AG09319 (cell line): ENCODE results near the gene CTBP2.

Source experiments
- DNase-seq: peaks from one replicate; pipeline ENCODE4 v3.0.0-alpha.2; 2010; ENCODE audit warnings: low read depth; ENCODE audit errors: extremely low read depth
- TF ChIP-seq, protein P1 (sequence below): IDR thresholded peaks from 2 replicates; pipeline ENCODE4 v1.5.1; 2011; ENCODE audit warnings: low read depth, mild to moderate bottlenecking, inconsistent platforms, low read length, moderate library complexity

CTBP2 gene

DNA sequence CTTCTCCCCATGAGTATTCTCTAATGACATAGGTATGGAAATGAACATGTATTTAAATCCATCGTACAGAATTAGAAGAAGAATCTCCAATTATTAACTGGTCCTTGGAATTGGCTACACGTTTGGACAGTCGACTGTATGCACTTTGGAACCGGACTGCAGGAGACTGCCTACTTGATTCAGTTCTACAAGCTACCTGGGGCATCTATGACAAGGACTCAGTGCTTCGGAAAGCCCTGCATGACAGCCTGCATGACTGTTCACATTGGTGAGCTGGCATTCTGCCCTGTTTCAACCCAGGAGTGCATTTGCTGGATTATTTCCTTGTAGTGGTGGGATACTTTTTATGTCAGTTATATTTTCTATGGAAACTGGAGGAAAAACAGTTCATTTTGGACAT is 186.2 kb downstream of the CTBP2 start:
- TF ChIP-seq, protein P1, sequence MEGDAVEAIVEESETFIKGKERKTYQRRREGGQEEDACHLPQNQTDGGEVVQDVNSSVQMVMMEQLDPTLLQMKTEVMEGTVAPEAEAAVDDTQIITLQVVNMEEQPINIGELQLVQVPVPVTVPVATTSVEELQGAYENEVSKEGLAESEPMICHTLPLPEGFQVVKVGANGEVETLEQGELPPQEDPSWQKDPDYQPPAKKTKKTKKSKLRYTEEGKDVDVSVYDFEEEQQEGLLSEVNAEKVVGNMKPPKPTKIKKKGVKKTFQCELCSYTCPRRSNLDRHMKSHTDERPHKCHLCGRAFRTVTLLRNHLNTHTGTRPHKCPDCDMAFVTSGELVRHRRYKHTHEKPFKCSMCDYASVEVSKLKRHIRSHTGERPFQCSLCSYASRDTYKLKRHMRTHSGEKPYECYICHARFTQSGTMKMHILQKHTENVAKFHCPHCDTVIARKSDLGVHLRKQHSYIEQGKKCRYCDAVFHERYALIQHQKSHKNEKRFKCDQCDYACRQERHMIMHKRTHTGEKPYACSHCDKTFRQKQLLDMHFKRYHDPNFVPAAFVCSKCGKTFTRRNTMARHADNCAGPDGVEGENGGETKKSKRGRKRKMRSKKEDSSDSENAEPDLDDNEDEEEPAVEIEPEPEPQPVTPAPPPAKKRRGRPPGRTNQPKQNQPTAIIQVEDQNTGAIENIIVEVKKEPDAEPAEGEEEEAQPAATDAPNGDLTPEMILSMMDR = no peak
- DNase-seq = no peak

DNA sequence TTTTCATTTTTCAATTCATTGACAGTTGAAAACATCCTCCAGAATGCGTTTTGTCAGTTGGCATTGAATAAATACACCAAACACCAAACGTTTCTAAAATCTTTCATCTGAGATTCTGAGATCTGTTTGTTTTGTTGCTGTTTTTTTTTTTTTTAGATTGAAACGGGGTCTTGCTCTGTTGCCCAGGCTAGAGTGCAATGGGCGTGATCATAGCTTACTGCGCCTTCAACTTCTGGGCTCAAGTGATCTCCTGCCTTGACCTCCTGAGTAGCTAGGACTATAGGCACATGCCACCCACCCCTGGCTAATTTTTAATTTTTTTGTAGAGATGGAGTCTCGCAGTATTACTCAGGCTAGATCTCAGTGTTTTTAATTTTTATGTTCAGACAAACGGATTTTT is 187.7 kb downstream of the CTBP2 start:
- TF ChIP-seq, protein P1 = no peak
- DNase-seq = no peak

DNA sequence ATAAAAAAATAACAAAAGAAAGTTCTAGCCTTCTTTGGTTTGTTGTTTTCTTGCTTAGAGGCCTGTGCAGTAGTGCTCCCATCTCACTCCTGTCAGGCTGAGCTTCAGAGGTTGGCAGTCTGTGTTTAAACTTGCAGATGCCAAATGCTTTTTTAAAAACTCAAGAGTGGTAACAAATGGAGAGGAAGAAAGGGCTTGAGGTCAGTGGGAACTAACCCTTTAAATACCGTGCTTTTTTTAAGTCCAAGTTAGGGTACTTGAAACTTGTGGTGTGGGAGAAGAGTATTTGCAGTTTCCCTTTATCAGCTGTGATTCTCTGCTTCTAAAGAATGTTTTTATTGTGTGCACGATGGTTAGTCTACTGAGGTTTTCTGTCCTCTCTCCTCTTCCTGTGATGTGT is 189.1 kb downstream of the CTBP2 start:
- TF ChIP-seq, protein P1 = no peak
- no peak for DNase-seq

DNA sequence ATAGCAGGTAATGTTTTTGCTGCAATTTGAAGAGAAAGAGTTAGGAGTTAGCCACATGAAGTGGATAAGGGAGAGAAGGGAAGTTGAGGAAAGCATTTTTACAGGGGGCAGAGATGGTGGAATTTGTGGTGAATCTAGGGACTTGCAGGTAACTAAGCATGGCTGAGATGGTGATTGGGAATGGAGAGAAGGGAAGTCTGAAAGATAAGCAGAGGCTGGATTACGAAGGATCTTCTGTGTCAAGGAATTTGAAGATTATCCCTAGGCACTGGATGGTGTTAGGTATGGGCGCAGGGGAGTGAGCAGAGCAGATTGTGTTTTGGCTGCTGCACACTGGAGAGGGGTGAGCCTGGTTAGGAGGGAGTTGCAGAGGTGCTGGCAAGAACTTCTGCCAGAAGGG is 193.1 kb downstream of the CTBP2 start:
- DNase-seq = no peak
- TF ChIP-seq, protein P1 = no peak

DNA sequence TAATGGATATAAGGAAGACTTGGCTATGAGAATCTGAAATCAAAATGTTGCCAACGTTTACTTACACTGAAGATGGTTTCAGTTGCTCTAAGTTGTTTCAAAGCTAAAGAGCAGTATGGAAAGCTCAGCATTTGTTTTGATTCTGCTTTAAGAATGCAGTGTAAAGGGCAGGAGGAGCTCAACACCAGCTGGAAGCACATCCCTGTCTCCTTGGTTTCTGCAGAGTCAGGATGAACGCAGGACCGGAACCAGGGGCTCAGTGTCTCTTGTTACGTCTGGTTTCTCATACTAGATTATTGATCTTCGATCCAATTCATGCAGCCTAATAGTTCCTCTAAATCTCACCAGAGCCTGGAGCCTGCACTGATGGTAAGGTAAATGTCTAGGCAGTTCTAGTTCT is 194.4 kb downstream of the CTBP2 start:
- TF ChIP-seq, protein P1 = no peak
- no peak for DNase-seq

DNA sequence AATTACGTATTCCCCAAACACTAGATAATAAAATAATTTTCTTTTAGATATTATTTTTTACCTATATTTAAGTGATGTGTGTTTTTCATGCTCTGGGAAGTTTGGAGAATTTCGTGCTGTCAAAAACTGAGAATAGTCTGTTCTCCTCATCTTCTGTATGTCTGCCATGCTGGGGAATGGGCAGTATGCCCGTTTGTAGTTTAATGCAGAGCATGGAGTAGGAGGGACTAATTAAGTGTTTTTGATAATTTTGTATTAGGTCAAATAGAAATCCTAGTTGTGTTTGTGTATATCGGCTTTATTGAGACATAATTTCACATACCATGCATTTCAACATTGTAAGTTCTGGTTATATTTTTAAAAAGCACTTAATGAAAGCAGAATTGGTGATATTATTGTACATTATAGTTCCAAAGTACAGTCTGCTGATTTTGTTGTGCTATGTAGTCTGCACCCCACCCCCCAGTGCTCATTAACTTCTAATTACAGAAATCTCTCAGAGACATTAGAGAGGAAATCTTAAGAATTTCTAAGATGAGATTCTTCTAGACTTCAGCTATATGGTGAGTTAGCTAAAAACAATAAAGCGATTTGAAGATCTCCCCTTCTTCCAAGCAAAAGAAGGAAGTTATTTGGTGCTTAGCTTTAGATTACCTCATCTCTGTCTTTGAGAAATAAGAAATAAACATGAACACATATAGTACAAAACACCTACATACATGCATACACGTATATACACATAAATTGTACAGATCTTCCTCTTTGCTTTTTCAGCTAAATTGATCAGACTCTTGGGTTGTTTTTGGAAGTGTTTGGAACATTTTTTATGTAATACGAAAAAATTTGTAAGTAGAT is 196.3 kb downstream of the CTBP2 start:
- no peak for DNase-seq

DNA sequence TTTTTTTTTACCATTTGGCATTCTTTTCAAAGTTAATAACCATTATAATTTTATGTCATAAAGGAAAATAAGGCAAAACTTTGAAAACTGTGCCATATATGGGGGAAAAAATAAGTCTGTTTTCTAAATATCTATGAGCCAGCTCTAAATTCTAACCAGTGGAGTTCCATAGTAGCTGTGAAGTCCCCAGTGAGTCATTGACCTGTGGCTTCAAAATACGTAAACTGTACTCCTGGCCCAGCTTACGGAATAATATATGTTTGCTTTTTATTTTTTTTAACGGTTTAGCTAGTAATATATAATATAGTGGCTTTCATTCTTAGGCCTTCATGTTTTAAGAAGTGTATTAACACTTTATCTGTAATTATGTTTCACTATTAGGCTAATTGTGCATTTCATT is 197.9 kb downstream of the CTBP2 start:
- TF ChIP-seq, protein P1 = no peak
- DNase-seq = no peak

More for the DNA sequence above, 196.3 kb downstream of the CTBP2 start:
- TF ChIP-seq, protein P1 = no peak
